A549 (cell line): ENCODE results near the gene TRAPPC4. TPM values are rescaled to one million over a fixed set of nuclear protein-coding genes. Genes with fewer than 3 reads are reported as not detected.
A peak's percentile ranks its signal among the peaks of the same experiment; 100 is the strongest.

Experiments
- ATAC-seq, 2 experiments: fragments of 200-7000 bp in 1 of 2; fragments of >200 bp in 1 of 2; cut with Nextera tagmentation in 1 of 2; cut with Tn5 transposase in 1 of 2; 3 replicates each; pipeline versions ENCODE4 v1.8.0 to v1.9.1; 2018 to 2020; ENCODE audit warnings: mild to moderate bottlenecking in 1 of 2, moderate library complexity in 1 of 2
- CTCF ChIA-PET: fragments of 300-600 bp; sonication (Branson Sonifier 250); formaldehyde crosslinking; extraction: SDS; loops from one replicate; lab custom pipeline; 2021; ENCODE audit warnings: antibody characterized with exemption, inconsistent platforms; lab: Yijun Ruan, JAX
- POLR2A ChIA-PET: fragments of 350-600 bp; formaldehyde crosslinking; extraction: SDS; loops from one replicate; lab custom pipeline; 2021; ENCODE audit warnings: antibody characterized with exemption, inconsistent platforms; lab: Yijun Ruan, JAX
- DNase-seq, 2 experiments: peaks; one replicate each; pipeline versions ENCODE4 v3.0.0 to v3.0.0-alpha.2; 2011 to 2016; ENCODE audit warnings: low read depth in 1 of 2, low spot score in 1 of 2
- FAIRE-seq: peaks from 2 replicates; lab custom pipeline; 2011; peaks lifted over from hg19 to GRCh38; lab: Jason Lieb, UNC
- H3K27ac ChIP-seq, 2 experiments: fragments of >200 bp; sonication (Bioruptor Twin); formaldehyde crosslinking; 3 replicates each; pipeline ENCODE4 v1.5.1; 2016 to 2017
- H3K4me1 ChIP-seq: fragments of >200 bp; sonication (Bioruptor Twin); formaldehyde crosslinking; 3 replicates; pipeline ENCODE4 v1.6.1; 2016
- H3K4me2 ChIP-seq: fragments of >200 bp; sonication (Bioruptor Twin); formaldehyde crosslinking; 3 replicates; pipeline ENCODE4 v1.6.1; 2016
- H3K4me3 ChIP-seq: fragments of >200 bp; sonication (Bioruptor Twin); formaldehyde crosslinking; 3 replicates; pipeline ENCODE4 v1.5.1; 2016
- H3K9me3 ChIP-seq: fragments of >200 bp; sonication (Bioruptor Twin); formaldehyde crosslinking; 3 replicates; pipeline ENCODE4 v1.6.1; 2016
- ATOH8 ChIP-seq: fragments of 250-450 bp; sonication (Bioruptor Pico); IDR thresholded peaks from 2 replicates; pipeline ENCODE4 v1.5.0; 2020; ENCODE audit warnings: low read depth, mild to moderate bottlenecking, moderate library complexity
- CBX8 ChIP-seq: fragments of 200-600 bp; sonication (generic); IDR thresholded peaks from 2 replicates; pipeline ENCODE4 v1.6.1; 2016
- CEBPB ChIP-seq, 2 experiments: fragments of >200 bp in 1 of 2; sonication (Bioruptor Twin) in 1 of 2; formaldehyde crosslinking in 1 of 2; IDR thresholded peaks; 2 replicates each; pipeline ENCODE4 v1.6.1; 2012 to 2016
- CHD2 ChIP-seq: fragments of 150-350 bp; IDR thresholded peaks from 2 replicates; pipeline ENCODE4 v1.6.1; 2014; ENCODE audit warnings: low read length; ENCODE audit not compliant: partially characterized antibody
- EHF ChIP-seq: fragments of 250-450 bp; sonication (Bioruptor Pico); IDR thresholded peaks from 2 replicates; pipeline ENCODE4 v1.5.0; 2020; ENCODE audit warnings: mild to moderate bottlenecking
- EHMT2 ChIP-seq: fragments of 200-600 bp; sonication (generic); IDR thresholded peaks from 2 replicates; pipeline ENCODE4 v1.6.1; 2016; ENCODE audit warnings: antibody characterized with exemption, low read depth, mild to moderate bottlenecking, moderate library complexity
- EP300 ChIP-seq, 2 experiments: fragments of >200 bp; sonication (Bioruptor Twin); formaldehyde crosslinking; IDR thresholded peaks; 2 replicates in 1 of 2; 3 replicates in 1 of 2; pipeline ENCODE4 v1.6.1; 2016 to 2017
- FOSL2 ChIP-seq, 2 experiments: fragments of 450-650 bp in 1 of 2; fragments of >200 bp in 1 of 2; sonication (Bioruptor Twin) in 1 of 2; formaldehyde crosslinking; IDR thresholded peaks; 2 replicates each; pipeline versions ENCODE4 v1.5.0 to v1.6.1; 2016 to 2020; ENCODE audit warnings: mild to moderate bottlenecking in 1 of 2, moderate library complexity in 1 of 2
- HMGXB4 ChIP-seq: fragments of 250-450 bp; sonication (Bioruptor Pico); IDR thresholded peaks from 2 replicates; pipeline ENCODE4 v1.5.0; 2021; ENCODE audit warnings: mild to moderate bottlenecking, moderate library complexity, borderline replicate concordance
- HOXA7 ChIP-seq: fragments of 250-450 bp; sonication (Bioruptor Pico); IDR thresholded peaks from 2 replicates; pipeline ENCODE4 v1.5.0; 2020; ENCODE audit warnings: mild to moderate bottlenecking, moderate library complexity
- HOXB5 ChIP-seq: fragments of 250-450 bp; sonication (Bioruptor Pico); IDR thresholded peaks from 2 replicates; pipeline ENCODE4 v1.5.0; 2020; ENCODE audit warnings: mild to moderate bottlenecking, moderate library complexity
- JUN ChIP-seq, 2 experiments: fragments of >200 bp; sonication (Bioruptor Twin); formaldehyde crosslinking; IDR thresholded peaks; 2 replicates in 1 of 2; 3 replicates in 1 of 2; pipeline ENCODE4 v1.6.1; 2016 to 2017
- KDM5A ChIP-seq: fragments of 200-600 bp; sonication (generic); IDR thresholded peaks from 2 replicates; pipeline ENCODE4 v1.6.1; 2016; ENCODE audit warnings: antibody characterized with exemption, mild to moderate bottlenecking
- MAFK ChIP-seq: fragments of 450-650 bp; IDR thresholded peaks from 2 replicates; pipeline ENCODE4 v1.6.1; 2014; ENCODE audit not compliant: partially characterized antibody
- MAX ChIP-seq: IDR thresholded peaks from 2 replicates; pipeline ENCODE4 v1.6.1; 2012
- MAZ ChIP-seq: fragments of 150-350 bp; IDR thresholded peaks from 2 replicates; pipeline ENCODE4 v1.6.1; 2014; ENCODE audit warnings: antibody characterized with exemption, low read depth, low read length, borderline replicate concordance
- NFE2L2 ChIP-seq: fragments of 150-350 bp; conservative IDR thresholded peaks from 2 replicates; pipeline ENCODE4 v1.6.1; 2014; ENCODE audit warnings: low read length
- NPAS2 ChIP-seq: fragments of 250-450 bp; sonication (Bioruptor Pico); IDR thresholded peaks from 2 replicates; pipeline ENCODE4 v1.8.0; 2022; ENCODE audit warnings: mild to moderate bottlenecking, moderate library complexity, borderline replicate concordance
- NR3C1 ChIP-seq: fragments of >200 bp; sonication (Bioruptor Twin); formaldehyde crosslinking; IDR thresholded peaks from 3 replicates; pipeline ENCODE4 v1.6.1; 2017
- PHF8 ChIP-seq: fragments of 200-600 bp; sonication (generic); IDR thresholded peaks from 2 replicates; pipeline ENCODE4 v1.6.1; 2016; ENCODE audit warnings: low read depth, mild to moderate bottlenecking, antibody characterized with exemption, moderate library complexity, borderline replicate concordance
- POLR2A ChIP-seq: IDR thresholded peaks from 2 replicates; pipeline ENCODE4 v1.6.1; 2012; ENCODE audit warnings: mild to moderate bottlenecking, low read length
- POLR2AphosphoS2 ChIP-seq: conservative IDR thresholded peaks from 2 replicates; pipeline ENCODE4 v1.6.1; 2012; ENCODE audit warnings: low read length, improper control_type of control experiment, inconsistent platforms
- RCOR1 ChIP-seq: fragments of 150-350 bp; IDR thresholded peaks from 2 replicates; pipeline ENCODE4 v1.6.1; 2014; ENCODE audit warnings: antibody characterized with exemption, low read length, low read depth
- RNF2 ChIP-seq: fragments of 200-600 bp; sonication (generic); IDR thresholded peaks from 2 replicates; pipeline ENCODE4 v1.6.1; 2016; ENCODE audit warnings: low read depth, mild to moderate bottlenecking, antibody characterized with exemption, moderate library complexity, borderline replicate concordance
- SREBF2 ChIP-seq: fragments of 450-650 bp; IDR thresholded peaks from 2 replicates; pipeline ENCODE4 v1.6.1; 2014; ENCODE audit warnings: mild to moderate bottlenecking, moderate library complexity
- TFCP2L1 ChIP-seq: fragments of 250-450 bp; sonication (Bioruptor Pico); IDR thresholded peaks from 2 replicates; pipeline ENCODE4 v1.5.0; 2021; ENCODE audit warnings: mild to moderate bottlenecking
- ZNF302 ChIP-seq: fragments of 250-450 bp; sonication (Bioruptor Pico); IDR thresholded peaks from 2 replicates; pipeline ENCODE4 v1.9.0; 2021; ENCODE audit warnings: inconsistent platforms, mild to moderate bottlenecking, moderate library complexity
- ZSCAN20 ChIP-seq: fragments of 250-450 bp; sonication (Bioruptor Pico); IDR thresholded peaks from 2 replicates; pipeline ENCODE4 v1.8.0; 2022; ENCODE audit warnings: mild to moderate bottlenecking, moderate library complexity
- WGBS: methylation state at CpG from one replicate; pipeline ENCODE4 v1.1.6; 2017; ENCODE audit errors: missing lambda C conversion rate; 5-methylcytosine and 5-hydroxymethylcytosine counted together
- polyA plus RNA-seq, 4 experiments: library from polyadenylated mRNA; depleted of rRNA in 3 of 4; stranded (reverse); fragments of >200 nt; fragmentation: RNase III in 1 of 4; extraction: RNeasy Plus Mini Kit Qiagen cat#74134 plus additional on column Dnase treatment in 1 of 4; gene quantifications; 2 replicates in 3 of 4; 3 replicates in 1 of 4; pipeline ENCODE4 v1.2.3, GENCODE V29; 2011 to 2017
- TF ChIP-seq, protein P1 (sequence below): fragments of 200-600 bp; sonication (generic); IDR thresholded peaks from 2 replicates; pipeline ENCODE4 v1.6.1; 2016; ENCODE audit warnings: antibody characterized with exemption, mild to moderate bottlenecking, moderate library complexity
- TF ChIP-seq, protein P2 (sequence below): fragments of >200 bp; sonication (Bioruptor Twin); formaldehyde crosslinking; IDR thresholded peaks from 3 replicates; pipeline ENCODE4 v1.5.1; 2016

The TRAPPC4 gene
- polyA plus RNA-seq, 2 of the 4 experiments (the other 2 are of a cell fraction) = 71.6 to 77.7 TPM

GRCh38 chr11:119030029-119030328 lies 11.4 kb downstream of the TRAPPC4 start (continued):
- TF ChIP-seq HOXB5 (CRISPR knock-in tag) (no peak), KDM5A (no peak), NFE2L2 (no peak), EP300 (IDR thresholded peaks at IDR 0.05) (no peak), JUN (IDR thresholded peaks at IDR 0.05) (no peak), POLR2AphosphoS2 (no peak), FOSL2 (IDR thresholded peaks at IDR 0.05) (no peak), FOSL2 (CRISPR knock-in tag; IDR thresholded peaks at IDR 0.05) (no peak), ZNF302 (CRISPR knock-in tag) (no peak)

DNA sequence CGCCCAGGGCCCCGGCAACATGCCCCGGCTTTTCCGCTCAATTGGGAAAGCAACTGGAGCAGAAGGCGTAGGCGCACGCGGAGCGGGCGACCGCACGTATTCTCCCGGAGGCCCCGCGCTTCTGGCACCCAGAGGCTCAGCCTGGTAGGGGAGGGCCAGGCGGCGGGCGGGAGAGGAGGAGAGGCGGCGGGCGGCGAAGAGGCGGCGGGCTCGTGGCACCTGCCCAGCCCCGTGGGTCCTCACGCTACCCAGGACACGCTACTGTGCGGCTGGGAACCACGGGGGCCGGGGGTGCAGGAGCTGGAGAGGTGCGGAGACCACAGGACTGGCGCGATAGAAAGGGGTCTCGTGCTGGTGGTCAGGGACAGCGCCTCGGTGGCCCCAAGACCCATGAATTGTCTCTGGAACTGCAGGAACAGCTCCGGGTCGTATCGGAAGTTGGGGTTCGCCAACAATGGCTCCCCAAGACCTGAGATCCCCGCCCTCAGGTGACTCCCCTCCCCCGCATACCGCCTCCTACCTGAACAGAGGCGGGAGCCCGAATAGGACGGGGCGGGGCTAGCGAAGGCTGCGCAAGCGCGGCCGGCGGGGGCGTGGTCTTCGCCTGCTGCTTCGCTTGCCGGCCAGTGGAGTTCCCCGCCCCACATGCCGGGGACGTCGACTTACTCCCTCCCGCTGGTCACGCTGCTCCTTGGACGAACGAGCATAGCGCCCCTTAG lies 11.9 kb downstream of the TRAPPC4 start, which contains the start of gene SLC37A4:
Gene SLC37A4 (minus strand): TSS at position 549 of the 719 bp plus-strand sequence.
- ATAC-seq (peak; percentile 91 to 95), FAIRE-seq (no peak), DNase-seq (peak; percentile 80 to 97)
- no peaks in the 10 kb centered on the region for H3K9me3 ChIP-seq
- peak within 1 kb of the TSS; percentile 82 to 92 for H3K27ac ChIP-seq
- 1% methylated on average over 29 of the region's 67 CpGs for WGBS
- peak within 1 kb of the TSS; percentile 85 for H3K4me3 ChIP-seq
- peaks cover 12% of the 10 kb centered on the region for H3K4me1 ChIP-seq
- CTCF ChIA-PET = interaction anchor here (0.6 to 2.4 kb wide), 8 partner anchors 9 to 53 kb away, joined by 3 to 11 read pairs (median 7); partner anchors contain the start of genes RPS25 and TRAPPC4
- peak within 1 kb of the TSS; percentile 97 for H3K4me2 ChIP-seq
- POLR2A ChIA-PET = no interaction called here
- TF ChIP-seq NPAS2 (no peak), HMGXB4 (CRISPR knock-in tag) (no peak), SREBF2 (no peak), PHF8 (no peak; the same call in 1 of the 2 replicates), NR3C1 (no peak), ATOH8 (CRISPR knock-in tag) (no peak), POLR2A (peak; percentile 56; the same call in 1 of the 2 replicates), TFCP2L1 (no peak), CEBPB (IDR thresholded peaks at IDR 0.05) (no peak), HOXA7 (CRISPR knock-in tag) (no peak), MAZ (0 out of 2 replicates have a peak, but pooled peaks have one; percentile 48), FOSL2 (IDR thresholded peaks at IDR 0.05) (no peak), FOSL2 (CRISPR knock-in tag; IDR thresholded peaks at IDR 0.05) (no peak), MAX (peak; percentile 99), RNF2 (no peak), MAFK (no peak), CHD2 (no peak), CBX8 (no peak), EHF (CRISPR knock-in tag) (no peak), ZSCAN20 (CRISPR knock-in tag) (no peak), RCOR1 (no peak), KDM5A (no peak), EHMT2 (no peak), POLR2AphosphoS2 (no peak), NFE2L2 (no peak)
- TF ChIP-seq, protein P1, sequence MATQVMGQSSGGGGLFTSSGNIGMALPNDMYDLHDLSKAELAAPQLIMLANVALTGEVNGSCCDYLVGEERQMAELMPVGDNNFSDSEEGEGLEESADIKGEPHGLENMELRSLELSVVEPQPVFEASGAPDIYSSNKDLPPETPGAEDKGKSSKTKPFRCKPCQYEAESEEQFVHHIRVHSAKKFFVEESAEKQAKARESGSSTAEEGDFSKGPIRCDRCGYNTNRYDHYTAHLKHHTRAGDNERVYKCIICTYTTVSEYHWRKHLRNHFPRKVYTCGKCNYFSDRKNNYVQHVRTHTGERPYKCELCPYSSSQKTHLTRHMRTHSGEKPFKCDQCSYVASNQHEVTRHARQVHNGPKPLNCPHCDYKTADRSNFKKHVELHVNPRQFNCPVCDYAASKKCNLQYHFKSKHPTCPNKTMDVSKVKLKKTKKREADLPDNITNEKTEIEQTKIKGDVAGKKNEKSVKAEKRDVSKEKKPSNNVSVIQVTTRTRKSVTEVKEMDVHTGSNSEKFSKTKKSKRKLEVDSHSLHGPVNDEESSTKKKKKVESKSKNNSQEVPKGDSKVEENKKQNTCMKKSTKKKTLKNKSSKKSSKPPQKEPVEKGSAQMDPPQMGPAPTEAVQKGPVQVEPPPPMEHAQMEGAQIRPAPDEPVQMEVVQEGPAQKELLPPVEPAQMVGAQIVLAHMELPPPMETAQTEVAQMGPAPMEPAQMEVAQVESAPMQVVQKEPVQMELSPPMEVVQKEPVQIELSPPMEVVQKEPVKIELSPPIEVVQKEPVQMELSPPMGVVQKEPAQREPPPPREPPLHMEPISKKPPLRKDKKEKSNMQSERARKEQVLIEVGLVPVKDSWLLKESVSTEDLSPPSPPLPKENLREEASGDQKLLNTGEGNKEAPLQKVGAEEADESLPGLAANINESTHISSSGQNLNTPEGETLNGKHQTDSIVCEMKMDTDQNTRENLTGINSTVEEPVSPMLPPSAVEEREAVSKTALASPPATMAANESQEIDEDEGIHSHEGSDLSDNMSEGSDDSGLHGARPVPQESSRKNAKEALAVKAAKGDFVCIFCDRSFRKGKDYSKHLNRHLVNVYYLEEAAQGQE = no peak
- TF ChIP-seq, protein P2, sequence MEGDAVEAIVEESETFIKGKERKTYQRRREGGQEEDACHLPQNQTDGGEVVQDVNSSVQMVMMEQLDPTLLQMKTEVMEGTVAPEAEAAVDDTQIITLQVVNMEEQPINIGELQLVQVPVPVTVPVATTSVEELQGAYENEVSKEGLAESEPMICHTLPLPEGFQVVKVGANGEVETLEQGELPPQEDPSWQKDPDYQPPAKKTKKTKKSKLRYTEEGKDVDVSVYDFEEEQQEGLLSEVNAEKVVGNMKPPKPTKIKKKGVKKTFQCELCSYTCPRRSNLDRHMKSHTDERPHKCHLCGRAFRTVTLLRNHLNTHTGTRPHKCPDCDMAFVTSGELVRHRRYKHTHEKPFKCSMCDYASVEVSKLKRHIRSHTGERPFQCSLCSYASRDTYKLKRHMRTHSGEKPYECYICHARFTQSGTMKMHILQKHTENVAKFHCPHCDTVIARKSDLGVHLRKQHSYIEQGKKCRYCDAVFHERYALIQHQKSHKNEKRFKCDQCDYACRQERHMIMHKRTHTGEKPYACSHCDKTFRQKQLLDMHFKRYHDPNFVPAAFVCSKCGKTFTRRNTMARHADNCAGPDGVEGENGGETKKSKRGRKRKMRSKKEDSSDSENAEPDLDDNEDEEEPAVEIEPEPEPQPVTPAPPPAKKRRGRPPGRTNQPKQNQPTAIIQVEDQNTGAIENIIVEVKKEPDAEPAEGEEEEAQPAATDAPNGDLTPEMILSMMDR = peak; percentile 61
